ENCODE measurements around the gene PALD1.

GRCh38 chr10:70566515-70567290 lies 88.1 kb downstream of the PALD1 start:
- no peak for TF ChIP-seq POLR2A (IDR thresholded peaks at IDR 0.05)
- TF ChIP-seq CTCF (IDR thresholded peaks at IDR 0.05): no peak
- no peak for TF ChIP-seq EP300 (IDR thresholded peaks at IDR 0.05)

All from tibial nerve (tissue), 4 donors.